SU-DHL-6 (cell line): ENCODE measurements around the gene PTPN18.

ENCODE experiments used
- CTCF ChIP-seq: fragments of 200-600 bp; sonication (generic); IDR thresholded peaks from one replicate; pipeline ENCODE4 v1.5.1; 2017; ENCODE audit warnings: antibody characterized with exemption, mild to moderate bottlenecking, low read length, moderate library complexity; ENCODE audit not compliant: insufficient read depth, poor library complexity, severe bottlenecking
- EZH2phosphoT487 ChIP-seq: fragments of 200-600 bp; sonication (generic), shearing (Covaris generic); conservative IDR thresholded peaks from 2 replicates; pipeline ENCODE4 v1.6.1; 2018; ENCODE audit warnings: mild to moderate bottlenecking, antibody characterized with exemption, low read length, moderate library complexity, mixed read lengths

GRCh38 chr2:130388221-130388907 is 32.5 kb downstream of the PTPN18 start:
- TF ChIP-seq CTCF (no peak), EZH2phosphoT487 (no peak)
